Measurements from ENCODE around the gene G6PD.
"Not testable (repeated sequence)": the region's sequence is repeated elsewhere in the genome, so short reads cannot be mapped to it uniquely, and the experiment has no call there.

The G6PD gene

GRCh38 chrX:154558896-154559295, 12.2 kb upstream of the G6PD start:
- FAIRE-seq; DNase-seq (ENCODE audit: insufficient read length, low spot score): not testable (repeated sequence)

- DNase-seq (ENCODE audit: insufficient read length, low spot score); FAIRE-seq: not testable (repeated sequence)
Observed at GRCh38 chrX:154558060-154558690, 11.5 kb upstream of the G6PD start.

- FAIRE-seq = not testable (repeated sequence)
Observed at GRCh38 chrX:154552112-154552806, 5.6 kb upstream of the G6PD start.

GRCh38 chrX:154549766-154550165, 3.1 kb upstream of the G6PD start:
- no peak for TF ChIP-seq CTCF (IDR thresholded peaks at IDR 0.05; ENCODE audit: insufficient read depth, missing control alignments)
- no peak for FAIRE-seq
- no peak for DNase-seq (ENCODE audit: insufficient read length, low spot score)

More at GRCh38 chrX:154552112-154552806, 5.6 kb upstream of the G6PD start:
- DNase-seq (ENCODE audit: insufficient read length, low spot score) = not testable (repeated sequence)

- DNase-seq (ENCODE audit: insufficient read length, low spot score) (no peak), FAIRE-seq (no peak)
Observed at GRCh38 chrX:154548028-154548316, 1.3 kb upstream of the G6PD start.

GRCh38 chrX:154547245-154548027, 790 bp upstream of the G6PD start, which contains the start of gene IKBKG:
TSS of gene IKBKG (plus strand) at chrX:154547620. CDS start at chrX:154552003, 4,383 bp downstream.
- DNase-seq (ENCODE audit: insufficient read length, low spot score) (peak; percentile 83), FAIRE-seq (no peak)
- no peak for TF ChIP-seq CTCF (IDR thresholded peaks at IDR 0.05; ENCODE audit: insufficient read depth, missing control alignments)

More at GRCh38 chrX:154548028-154548316, 1.3 kb upstream of the G6PD start:
- TF ChIP-seq CTCF (IDR thresholded peaks at IDR 0.05; ENCODE audit: insufficient read depth, missing control alignments) = no peak

- no peak for FAIRE-seq
- TF ChIP-seq CTCF (IDR thresholded peaks at IDR 0.05; ENCODE audit: insufficient read depth, missing control alignments) = no peak
- DNase-seq (ENCODE audit: insufficient read length, low spot score) = no peak
Observed at GRCh38 chrX:154545673-154546274, 872 bp downstream of the G6PD start.

- DNase-seq (ENCODE audit: insufficient read length, low spot score) = no peak
- TF ChIP-seq CTCF (IDR thresholded peaks at IDR 0.05; ENCODE audit: insufficient read depth, missing control alignments) = no peak
- no peak for FAIRE-seq
Observed at GRCh38 chrX:154542723-154543424, 3.8 kb downstream of the G6PD start.

Data from D721Med (cell line).